Peyer's patch (tissue), 4 donors: ENCODE measurements around the gene TXNRD2.

Experiments used
- POLR2A ChIP-seq, 2 donors: fragments of 450-650 bp; IDR thresholded peaks; one replicate each; pipeline ENCODE4 v1.5.1; 2017; ENCODE audit warnings: antibody characterized with exemption in 2 of 2, mild to moderate bottlenecking in 2 of 2, moderate library complexity in 2 of 2
- TF ChIP-seq, protein P1 (sequence below), 6 experiments: fragments of 450-650 bp in 4 of 6; fragments of 200-600 bp in 2 of 6; sonication (generic) in 1 of 6; IDR thresholded peaks; one replicate each; pipeline ENCODE4 v1.5.1; 2017 to 2019; ENCODE audit warnings: antibody characterized with exemption in 6 of 6, mild to moderate bottlenecking in 3 of 6, moderate library complexity in 1 of 6

DNA sequence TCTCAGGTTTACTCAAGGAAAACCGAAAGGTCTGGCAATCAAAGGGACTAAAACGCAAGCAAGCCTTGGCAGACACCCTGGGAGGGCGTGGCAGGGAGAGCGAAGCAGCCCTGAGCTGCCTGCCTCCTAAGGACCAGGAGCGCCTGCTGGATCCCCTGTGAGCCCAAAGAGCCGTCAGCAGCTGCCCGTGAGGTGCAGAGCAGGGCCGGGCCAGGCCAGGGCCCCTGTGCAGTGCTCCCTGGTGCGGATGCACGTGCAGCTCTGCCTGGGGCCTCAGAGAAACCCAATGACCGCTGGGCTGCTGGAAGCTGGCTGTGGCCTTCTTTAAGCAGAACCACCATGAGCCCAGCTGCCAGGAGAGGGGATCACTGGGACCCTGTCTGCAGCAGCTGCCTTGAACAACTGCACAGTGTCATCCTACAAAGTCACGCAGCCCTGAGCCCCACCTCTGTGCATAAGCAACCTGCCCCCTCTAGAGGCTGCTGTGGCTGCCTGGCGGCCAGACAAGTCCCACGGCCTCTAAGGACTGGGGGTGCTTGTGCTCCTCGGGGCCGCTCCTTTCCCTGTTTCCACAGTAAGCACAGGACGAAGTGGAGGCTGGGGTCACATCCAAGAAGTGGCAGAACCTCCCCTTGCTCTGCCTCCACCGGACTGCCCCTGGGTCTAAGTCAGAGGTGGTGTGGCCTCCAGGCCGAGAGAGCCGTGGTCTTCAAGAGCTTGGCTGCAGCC, 29.2 kb downstream of the TXNRD2 start:
- TF ChIP-seq POLR2A (IDR thresholded peaks at IDR 0.05): no peak
- TF ChIP-seq, protein P1, sequence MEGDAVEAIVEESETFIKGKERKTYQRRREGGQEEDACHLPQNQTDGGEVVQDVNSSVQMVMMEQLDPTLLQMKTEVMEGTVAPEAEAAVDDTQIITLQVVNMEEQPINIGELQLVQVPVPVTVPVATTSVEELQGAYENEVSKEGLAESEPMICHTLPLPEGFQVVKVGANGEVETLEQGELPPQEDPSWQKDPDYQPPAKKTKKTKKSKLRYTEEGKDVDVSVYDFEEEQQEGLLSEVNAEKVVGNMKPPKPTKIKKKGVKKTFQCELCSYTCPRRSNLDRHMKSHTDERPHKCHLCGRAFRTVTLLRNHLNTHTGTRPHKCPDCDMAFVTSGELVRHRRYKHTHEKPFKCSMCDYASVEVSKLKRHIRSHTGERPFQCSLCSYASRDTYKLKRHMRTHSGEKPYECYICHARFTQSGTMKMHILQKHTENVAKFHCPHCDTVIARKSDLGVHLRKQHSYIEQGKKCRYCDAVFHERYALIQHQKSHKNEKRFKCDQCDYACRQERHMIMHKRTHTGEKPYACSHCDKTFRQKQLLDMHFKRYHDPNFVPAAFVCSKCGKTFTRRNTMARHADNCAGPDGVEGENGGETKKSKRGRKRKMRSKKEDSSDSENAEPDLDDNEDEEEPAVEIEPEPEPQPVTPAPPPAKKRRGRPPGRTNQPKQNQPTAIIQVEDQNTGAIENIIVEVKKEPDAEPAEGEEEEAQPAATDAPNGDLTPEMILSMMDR (IDR thresholded peaks at IDR 0.05): no peak
